Measurements from ENCODE around the gene LIN37. TPM values are rescaled to one million over a fixed set of nuclear protein-coding genes. Genes with fewer than 3 reads are reported as not detected.

The LIN37 gene
- total and polyA plus RNA-seq, 2 experiments from 2014 or later = 4.3 to 6.8 TPM

DNA sequence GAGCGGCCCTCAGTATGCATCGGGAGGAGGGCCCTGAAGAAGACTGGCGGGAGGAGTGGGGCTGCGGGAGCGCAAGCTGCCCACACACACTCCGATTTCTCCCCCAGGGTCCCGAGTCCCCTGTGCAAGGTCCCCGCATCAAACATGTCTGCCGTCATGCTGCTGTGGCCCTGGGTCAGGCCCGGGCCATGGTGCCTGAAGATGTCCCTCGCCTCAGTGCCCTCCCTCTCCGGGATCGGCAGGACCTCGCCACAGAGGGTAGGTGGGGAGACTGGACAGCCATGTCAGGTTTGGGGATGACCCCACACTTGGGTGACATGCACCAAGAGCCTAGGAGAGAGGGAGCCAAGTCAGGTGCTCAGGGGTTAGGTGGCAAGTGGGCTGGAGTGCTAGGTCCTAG lies 25.9 kb upstream of the LIN37 start:
- Histone ChIP-seq H3K79me2 (replicated peaks; ENCODE audit: insufficient read depth) (peaks cover 21% of the 10 kb centered on the region), H3K27ac (ENCODE audit: low read depth) (no peak overlapping the region), H3K4me2 (no peak overlapping the region), H3K36me3 (ENCODE audit: insufficient read depth) (peaks cover 23% of the 10 kb centered on the region; the same call in 1 of the 2 replicates), H2AFZ (no peak overlapping the region), H3K4me1 (ENCODE audit: insufficient read depth) (peaks cover 9% of the 10 kb centered on the region), H3K9me2 (ENCODE audit: insufficient read depth) (no peaks in the 10 kb centered on the region), H3K4me3 (no peak overlapping the region), H3K27me3 (ENCODE audit: insufficient read depth) (no peaks in the 10 kb centered on the region), H4K20me1 (replicated peaks; ENCODE audit: insufficient read depth) (peaks cover 11% of the 10 kb centered on the region), H3F3A (replicated peaks; ENCODE audit: low read depth) (no peaks in the 10 kb centered on the region)
- no peaks in the 10 kb centered on the region; the same call in 2 of the 3 replicates for H3K9me3 Mint-ChIP-seq
- TF ChIP-seq, protein P1, sequence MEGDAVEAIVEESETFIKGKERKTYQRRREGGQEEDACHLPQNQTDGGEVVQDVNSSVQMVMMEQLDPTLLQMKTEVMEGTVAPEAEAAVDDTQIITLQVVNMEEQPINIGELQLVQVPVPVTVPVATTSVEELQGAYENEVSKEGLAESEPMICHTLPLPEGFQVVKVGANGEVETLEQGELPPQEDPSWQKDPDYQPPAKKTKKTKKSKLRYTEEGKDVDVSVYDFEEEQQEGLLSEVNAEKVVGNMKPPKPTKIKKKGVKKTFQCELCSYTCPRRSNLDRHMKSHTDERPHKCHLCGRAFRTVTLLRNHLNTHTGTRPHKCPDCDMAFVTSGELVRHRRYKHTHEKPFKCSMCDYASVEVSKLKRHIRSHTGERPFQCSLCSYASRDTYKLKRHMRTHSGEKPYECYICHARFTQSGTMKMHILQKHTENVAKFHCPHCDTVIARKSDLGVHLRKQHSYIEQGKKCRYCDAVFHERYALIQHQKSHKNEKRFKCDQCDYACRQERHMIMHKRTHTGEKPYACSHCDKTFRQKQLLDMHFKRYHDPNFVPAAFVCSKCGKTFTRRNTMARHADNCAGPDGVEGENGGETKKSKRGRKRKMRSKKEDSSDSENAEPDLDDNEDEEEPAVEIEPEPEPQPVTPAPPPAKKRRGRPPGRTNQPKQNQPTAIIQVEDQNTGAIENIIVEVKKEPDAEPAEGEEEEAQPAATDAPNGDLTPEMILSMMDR (conservative IDR thresholded peaks at IDR 0.05; ENCODE audit: low read depth in 2 of 2) = no peak
- TF ChIP-seq, protein P2, sequence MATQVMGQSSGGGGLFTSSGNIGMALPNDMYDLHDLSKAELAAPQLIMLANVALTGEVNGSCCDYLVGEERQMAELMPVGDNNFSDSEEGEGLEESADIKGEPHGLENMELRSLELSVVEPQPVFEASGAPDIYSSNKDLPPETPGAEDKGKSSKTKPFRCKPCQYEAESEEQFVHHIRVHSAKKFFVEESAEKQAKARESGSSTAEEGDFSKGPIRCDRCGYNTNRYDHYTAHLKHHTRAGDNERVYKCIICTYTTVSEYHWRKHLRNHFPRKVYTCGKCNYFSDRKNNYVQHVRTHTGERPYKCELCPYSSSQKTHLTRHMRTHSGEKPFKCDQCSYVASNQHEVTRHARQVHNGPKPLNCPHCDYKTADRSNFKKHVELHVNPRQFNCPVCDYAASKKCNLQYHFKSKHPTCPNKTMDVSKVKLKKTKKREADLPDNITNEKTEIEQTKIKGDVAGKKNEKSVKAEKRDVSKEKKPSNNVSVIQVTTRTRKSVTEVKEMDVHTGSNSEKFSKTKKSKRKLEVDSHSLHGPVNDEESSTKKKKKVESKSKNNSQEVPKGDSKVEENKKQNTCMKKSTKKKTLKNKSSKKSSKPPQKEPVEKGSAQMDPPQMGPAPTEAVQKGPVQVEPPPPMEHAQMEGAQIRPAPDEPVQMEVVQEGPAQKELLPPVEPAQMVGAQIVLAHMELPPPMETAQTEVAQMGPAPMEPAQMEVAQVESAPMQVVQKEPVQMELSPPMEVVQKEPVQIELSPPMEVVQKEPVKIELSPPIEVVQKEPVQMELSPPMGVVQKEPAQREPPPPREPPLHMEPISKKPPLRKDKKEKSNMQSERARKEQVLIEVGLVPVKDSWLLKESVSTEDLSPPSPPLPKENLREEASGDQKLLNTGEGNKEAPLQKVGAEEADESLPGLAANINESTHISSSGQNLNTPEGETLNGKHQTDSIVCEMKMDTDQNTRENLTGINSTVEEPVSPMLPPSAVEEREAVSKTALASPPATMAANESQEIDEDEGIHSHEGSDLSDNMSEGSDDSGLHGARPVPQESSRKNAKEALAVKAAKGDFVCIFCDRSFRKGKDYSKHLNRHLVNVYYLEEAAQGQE (IDR thresholded peaks at IDR 0.05; ENCODE audit: unreplicated experiment) = no peak
- TF ChIP-seq CREB1 (CRISPR knock-in tag; IDR thresholded peaks at IDR 0.05; ENCODE audit: low read depth) (no peak), EZH2phosphoT487 (IDR thresholded peaks at IDR 0.05; ENCODE audit: unreplicated experiment) (no peak), EZH2 (IDR thresholded peaks at IDR 0.05; ENCODE audit: low read depth, unreplicated experiment) (no peak), JUNB (IDR thresholded peaks at IDR 0.05; ENCODE audit: unreplicated experiment) (no peak), POLR2AphosphoS5 (IDR thresholded peaks at IDR 0.05; ENCODE audit: low read depth) (no peak), ZNF331 (CRISPR knock-in tag; IDR thresholded peaks at IDR 0.05; ENCODE audit: low read depth) (no peak), ZNF114 (CRISPR knock-in tag; IDR thresholded peaks at IDR 0.05) (no peak), STAT1 (IDR thresholded peaks at IDR 0.05; ENCODE audit: unreplicated experiment) (no peak), NANOG (IDR thresholded peaks at IDR 0.05; ENCODE audit: borderline replicate concordance) (no peak), ETS1 (IDR thresholded peaks at IDR 0.05) (no peak)
- TF ChIP-seq, protein P3, sequence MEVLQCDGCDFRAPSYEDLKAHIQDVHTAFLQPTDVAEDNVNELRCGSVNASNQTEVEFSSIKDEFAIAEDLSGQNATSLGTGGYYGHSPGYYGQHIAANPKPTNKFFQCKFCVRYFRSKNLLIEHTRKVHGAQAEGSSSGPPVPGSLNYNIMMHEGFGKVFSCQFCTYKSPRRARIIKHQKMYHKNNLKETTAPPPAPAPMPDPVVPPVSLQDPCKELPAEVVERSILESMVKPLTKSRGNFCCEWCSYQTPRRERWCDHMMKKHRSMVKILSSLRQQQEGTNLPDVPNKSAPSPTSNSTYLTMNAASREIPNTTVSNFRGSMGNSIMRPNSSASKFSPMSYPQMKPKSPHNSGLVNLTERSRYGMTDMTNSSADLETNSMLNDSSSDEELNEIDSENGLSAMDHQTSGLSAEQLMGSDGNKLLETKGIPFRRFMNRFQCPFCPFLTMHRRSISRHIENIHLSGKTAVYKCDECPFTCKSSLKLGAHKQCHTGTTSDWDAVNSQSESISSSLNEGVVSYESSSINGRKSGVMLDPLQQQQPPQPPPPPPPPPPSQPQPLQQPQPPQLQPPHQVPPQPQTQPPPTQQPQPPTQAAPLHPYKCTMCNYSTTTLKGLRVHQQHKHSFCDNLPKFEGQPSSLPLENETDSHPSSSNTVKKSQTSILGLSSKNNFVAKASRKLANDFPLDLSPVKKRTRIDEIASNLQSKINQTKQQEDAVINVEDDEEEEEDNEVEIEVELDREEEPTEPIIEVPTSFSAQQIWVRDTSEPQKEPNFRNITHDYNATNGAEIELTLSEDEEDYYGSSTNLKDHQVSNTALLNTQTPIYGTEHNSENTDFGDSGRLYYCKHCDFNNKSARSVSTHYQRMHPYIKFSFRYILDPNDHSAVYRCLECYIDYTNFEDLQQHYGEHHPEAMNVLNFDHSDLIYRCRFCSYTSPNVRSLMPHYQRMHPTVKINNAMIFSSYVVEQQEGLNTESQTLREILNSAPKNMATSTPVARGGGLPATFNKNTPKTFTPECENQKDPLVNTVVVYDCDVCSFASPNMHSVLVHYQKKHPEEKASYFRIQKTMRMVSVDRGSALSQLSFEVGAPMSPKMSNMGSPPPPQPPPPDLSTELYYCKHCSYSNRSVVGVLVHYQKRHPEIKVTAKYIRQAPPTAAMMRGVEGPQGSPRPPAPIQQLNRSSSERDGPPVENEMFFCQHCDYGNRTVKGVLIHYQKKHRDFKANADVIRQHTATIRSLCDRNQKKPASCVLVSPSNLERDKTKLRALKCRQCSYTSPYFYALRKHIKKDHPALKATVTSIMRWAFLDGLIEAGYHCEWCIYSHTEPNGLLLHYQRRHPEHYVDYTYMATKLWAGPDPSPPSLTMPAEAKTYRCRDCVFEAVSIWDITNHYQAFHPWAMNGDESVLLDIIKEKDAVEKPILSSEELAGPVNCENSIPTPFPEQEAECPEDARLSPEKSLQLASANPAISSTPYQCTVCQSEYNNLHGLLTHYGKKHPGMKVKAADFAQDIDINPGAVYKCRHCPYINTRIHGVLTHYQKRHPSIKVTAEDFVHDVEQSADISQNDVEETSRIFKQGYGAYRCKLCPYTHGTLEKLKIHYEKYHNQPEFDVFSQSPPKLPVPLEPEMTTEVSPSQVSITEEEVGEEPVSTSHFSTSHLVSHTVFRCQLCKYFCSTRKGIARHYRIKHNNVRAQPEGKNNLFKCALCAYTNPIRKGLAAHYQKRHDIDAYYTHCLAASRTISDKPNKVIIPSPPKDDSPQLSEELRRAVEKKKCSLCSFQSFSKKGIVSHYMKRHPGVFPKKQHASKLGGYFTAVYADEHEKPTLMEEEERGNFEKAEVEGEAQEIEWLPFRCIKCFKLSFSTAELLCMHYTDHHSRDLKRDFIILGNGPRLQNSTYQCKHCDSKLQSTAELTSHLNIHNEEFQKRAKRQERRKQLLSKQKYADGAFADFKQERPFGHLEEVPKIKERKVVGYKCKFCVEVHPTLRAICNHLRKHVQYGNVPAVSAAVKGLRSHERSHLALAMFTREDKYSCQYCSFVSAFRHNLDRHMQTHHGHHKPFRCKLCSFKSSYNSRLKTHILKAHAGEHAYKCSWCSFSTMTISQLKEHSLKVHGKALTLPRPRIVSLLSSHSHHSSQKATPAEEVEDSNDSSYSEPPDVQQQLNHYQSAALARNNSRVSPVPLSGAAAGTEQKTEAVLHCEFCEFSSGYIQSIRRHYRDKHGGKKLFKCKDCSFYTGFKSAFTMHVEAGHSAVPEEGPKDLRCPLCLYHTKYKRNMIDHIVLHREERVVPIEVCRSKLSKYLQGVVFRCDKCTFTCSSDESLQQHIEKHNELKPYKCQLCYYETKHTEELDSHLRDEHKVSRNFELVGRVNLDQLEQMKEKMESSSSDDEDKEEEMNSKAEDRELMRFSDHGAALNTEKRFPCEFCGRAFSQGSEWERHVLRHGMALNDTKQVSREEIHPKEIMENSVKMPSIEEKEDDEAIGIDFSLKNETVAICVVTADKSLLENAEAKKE (CRISPR knock-in tag; IDR thresholded peaks at IDR 0.05) = no peak
- peaks cover 20% of the 10 kb centered on the region for H3K27me3 Mint-ChIP-seq (ENCODE audit: insufficient read depth, low read depth, poor library complexity)
- ATAC-seq (no peak), DNase-seq (ENCODE audit: low spot score) (no peak)
- H3K36me3 Mint-ChIP-seq (ENCODE audit: low read depth) = peaks cover 64% of the 10 kb centered on the region
- no peak overlapping the region for H3K27ac Mint-ChIP-seq
- H3K4me1 Mint-ChIP-seq = peaks cover 9% of the 10 kb centered on the region
- H3K4me3 Mint-ChIP-seq = no peak overlapping the region

All from GM23338 (cell line).